Thyroid gland (tissue), 4 donors: ENCODE data around the gene CCDC14. TPM values are rescaled to one million over a fixed set of nuclear protein-coding genes. Genes with fewer than 3 reads are reported as not detected.

Experiments used
- DNase-seq, 2 donors: peaks; one replicate each; pipeline ENCODE4 v3.0.0-alpha.2; 2019
- H3K27ac ChIP-seq, 3 donors: fragments of 200-600 bp; sonication (generic); 1 replicate in 2 of 3; 2 replicates in 1 of 3; pipeline ENCODE4 v1.5.1; 2016 to 2019; ENCODE audit warnings: mild to moderate bottlenecking in 1 of 3, moderate library complexity in 1 of 3
- H3K27me3 ChIP-seq: fragments of 200-600 bp; sonication (generic); one replicate; pipeline ENCODE4 v1.5.1; 2019
- H3K36me3 ChIP-seq, 2 donors: fragments of 200-600 bp; sonication (generic); one replicate each; pipeline ENCODE4 v1.5.1; 2016 to 2019
- H3K4me1 ChIP-seq, 2 donors: fragments of 200-600 bp; sonication (generic); one replicate each; pipeline ENCODE4 v1.5.1; 2017 to 2019
- H3K4me3 ChIP-seq, 3 donors: fragments of 200-600 bp; sonication (generic); replicated peaks in 1 of 3; 1 replicate in 2 of 3; 2 replicates in 1 of 3; pipeline ENCODE4 v1.5.1; 2016; ENCODE audit warnings: mild to moderate bottlenecking in 1 of 3
- H3K9me3 ChIP-seq: fragments of 200-600 bp; sonication (generic); one replicate; pipeline ENCODE4 v1.5.1; 2017
- CTCF ChIP-seq, 6 experiments: fragments of 200-600 bp in 3 of 6; fragments of 450-650 bp in 3 of 6; sonication (generic) in 3 of 6; IDR thresholded peaks; one replicate each; pipeline ENCODE4 v1.5.1; 2016 to 2019; ENCODE audit warnings: antibody characterized with exemption in 6 of 6, mild to moderate bottlenecking in 2 of 6, inconsistent platforms in 1 of 6, moderate library complexity in 1 of 6
- POLR2A ChIP-seq, 2 donors: fragments of 450-650 bp; IDR thresholded peaks; one replicate each; pipeline ENCODE4 v1.6.1; 2017; ENCODE audit warnings: antibody characterized with exemption in 2 of 2, mild to moderate bottlenecking in 2 of 2, moderate library complexity in 1 of 2
- WGBS, 2 donors: methylation state at CpG; one replicate each; pipeline ENCODE4 v1.1.5; 2017; 5-methylcytosine and 5-hydroxymethylcytosine counted together
- intact Hi-C: fragments of 100-400 bp; cut with DNase I; formaldehyde crosslinking; loops from one replicate; pipeline ENCODE4 v1.15.1; 2023
- total RNA-seq, 4 donors: library from RNA; depleted of rRNA; stranded (reverse); fragments of >200 nt; gene quantifications; one replicate each; pipeline ENCODE4 v1.2.3, GENCODE V29; 2016

CCDC14 gene
- total RNA-seq, 4 donors from 2014 or later = 22.2 to 46.6 (median 30.9) TPM

GRCh38 chr3:123884993-123885392 is 76.0 kb downstream of the CCDC14 start:
- Histone ChIP-seq H3K9me3 (no peaks in the 10 kb centered on the region), H3K4me1 (peaks cover 5 to 6% of the 10 kb centered on the region in 2 donors), H3K4me3 (no peak overlapping the region), H3K27ac (no peak overlapping the region), H3K27me3 (no peaks in the 10 kb centered on the region), H3K36me3 (no peaks in the 10 kb centered on the region)
- no peak for DNase-seq
- intact Hi-C loops = no loop called here
- TF ChIP-seq CTCF (IDR thresholded peaks at IDR 0.05) (no peak), POLR2A (IDR thresholded peaks at IDR 0.05) (no peak)

GRCh38 chr3:123884203-123884831 is 76.7 kb downstream of the CCDC14 start, which contains the start of gene MYLK:
MYLK (minus strand) TSS chr3:123884332; CDS start chr3:123793841, 90,491 bp downstream.
- no peaks in the 10 kb centered on the region for H3K9me3 ChIP-seq
- H3K4me3 ChIP-seq = peak within 1 kb of the TSS in 1 of 3 donors; percentile 23
- TF ChIP-seq POLR2A (IDR thresholded peaks at IDR 0.05) = no peak
- TF ChIP-seq CTCF (IDR thresholded peaks at IDR 0.05) = no peak
- H3K27ac ChIP-seq = no peak within 1 kb of the TSS
- H3K4me1 ChIP-seq = peaks cover 5 to 6% of the 10 kb centered on the region in 2 donors
- peak; percentile 66 to 74 for DNase-seq
- WGBS, 2 donors = 9 to 20% methylated on average over 1 to 10 of the region's 70 CpGs
- H3K27me3 ChIP-seq = no peaks in the 10 kb centered on the region
- intact Hi-C loops = no loop called here
- no peaks in the 10 kb centered on the region for H3K36me3 ChIP-seq

- peak in 1 of 2 donors; percentile 10 for DNase-seq
- WGBS, 2 donors = 3 to 13% methylated on average over 11 to 17 of the region's 29 CpGs
- intact Hi-C loops = no loop called here
- TF ChIP-seq POLR2A (IDR thresholded peaks at IDR 0.05) (no peak), CTCF (IDR thresholded peaks at IDR 0.05) (no peak)
- H3K27ac ChIP-seq = no peak overlapping the region
- H3K4me3 ChIP-seq = peak overlapping the region in 1 of 3 donors; percentile 23
- H3K9me3 ChIP-seq = no peaks in the 10 kb centered on the region
- H3K4me1 ChIP-seq = peaks cover 5 to 6% of the 10 kb centered on the region in 2 donors
- no peaks in the 10 kb centered on the region for H3K27me3 ChIP-seq
- H3K36me3 ChIP-seq = no peaks in the 10 kb centered on the region
Measured at GRCh38 chr3:123883701-123884202, 77.3 kb downstream of the CCDC14 start.

- no peaks in the 10 kb centered on the region for H3K36me3 ChIP-seq
- no peaks in the 10 kb centered on the region for H3K9me3 ChIP-seq
- TF ChIP-seq POLR2A (IDR thresholded peaks at IDR 0.05) = no peak
- H3K4me1 ChIP-seq = peaks cover 5 to 6% of the 10 kb centered on the region in 2 donors
- DNase-seq = no peak
- intact Hi-C loops = no loop called here
- H3K27ac ChIP-seq = no peak overlapping the region
- 56 to 66% methylated on average over 4 of the region's 4 CpGs for WGBS, 2 donors
- no peaks in the 10 kb centered on the region for H3K27me3 ChIP-seq
- no peak overlapping the region for H3K4me3 ChIP-seq
Measured at GRCh38 chr3:123883111-123883510, 77.9 kb downstream of the CCDC14 start.

GRCh38 chr3:123881771-123882170 is 79.3 kb downstream of the CCDC14 start:
- H3K4me1 ChIP-seq = peaks cover 5 to 6% of the 10 kb centered on the region in 2 donors
- DNase-seq = no peak
- no peak for TF ChIP-seq POLR2A (IDR thresholded peaks at IDR 0.05)
- no peak for TF ChIP-seq CTCF (IDR thresholded peaks at IDR 0.05)
- H3K36me3 ChIP-seq = no peaks in the 10 kb centered on the region
- 92 to 93% methylated on average over 2 of the region's 2 CpGs for whole genome bisulfite sequencing, 2 donors
- H3K9me3 ChIP-seq = no peaks in the 10 kb centered on the region
- H3K4me3 ChIP-seq = no peak overlapping the region
- H3K27me3 ChIP-seq = no peaks in the 10 kb centered on the region
- intact Hi-C loops = no loop called here
- no peak overlapping the region for H3K27ac ChIP-seq
